Esophagus muscularis mucosa (tissue), 3 donors: Measurements from ENCODE around the gene SEPHS1.

Experiments used
- CTCF ChIP-seq, 3 experiments: fragments of 200-600 bp in 2 of 3; fragments of 450-650 bp in 1 of 3; sonication (generic) in 2 of 3; IDR thresholded peaks; one replicate each; pipeline ENCODE4 v1.5.1; 2017 to 2019; ENCODE audit warnings: antibody characterized with exemption in 3 of 3, mild to moderate bottlenecking in 2 of 3, moderate library complexity in 1 of 3
- POLR2A ChIP-seq: fragments of 450-650 bp; IDR thresholded peaks from one replicate; pipeline ENCODE4 v1.6.1; 2017; ENCODE audit warnings: antibody characterized with exemption, moderate library complexity, mild to moderate bottlenecking, low read depth
- POLR2AphosphoS5 ChIP-seq, 2 donors: sonication (generic); formaldehyde crosslinking; IDR thresholded peaks; one replicate each; pipeline ENCODE4 v1.6.1; 2017; ENCODE audit warnings: antibody characterized with exemption in 2 of 2

- TF ChIP-seq POLR2A, result no peak
- no peak for TF ChIP-seq CTCF (IDR thresholded peaks at IDR 0.05)
- TF ChIP-seq POLR2AphosphoS5 (IDR thresholded peaks at IDR 0.05), result no peak
Measured at GRCh38 chr10:13365243-13365642, 17.1 kb upstream of the SEPHS1 start.
